ENCODE data around the gene ARHGEF35. TPM values are rescaled to one million over a fixed set of nuclear protein-coding genes. Genes with fewer than 3 reads are reported as not detected.
"Not testable (repeated sequence)": the region's sequence is repeated elsewhere in the genome, so short reads cannot be mapped to it uniquely, and the experiment has no call there.

ARHGEF35 gene
- polyA plus RNA-seq (ENCODE audit: insufficient read length in 4 of 4), result 10 to 100 TPM in 3 of 4 donors, 1 to 10 TPM in 1; 5.5 to 28.1 (median 20.2) TPM

DNA sequence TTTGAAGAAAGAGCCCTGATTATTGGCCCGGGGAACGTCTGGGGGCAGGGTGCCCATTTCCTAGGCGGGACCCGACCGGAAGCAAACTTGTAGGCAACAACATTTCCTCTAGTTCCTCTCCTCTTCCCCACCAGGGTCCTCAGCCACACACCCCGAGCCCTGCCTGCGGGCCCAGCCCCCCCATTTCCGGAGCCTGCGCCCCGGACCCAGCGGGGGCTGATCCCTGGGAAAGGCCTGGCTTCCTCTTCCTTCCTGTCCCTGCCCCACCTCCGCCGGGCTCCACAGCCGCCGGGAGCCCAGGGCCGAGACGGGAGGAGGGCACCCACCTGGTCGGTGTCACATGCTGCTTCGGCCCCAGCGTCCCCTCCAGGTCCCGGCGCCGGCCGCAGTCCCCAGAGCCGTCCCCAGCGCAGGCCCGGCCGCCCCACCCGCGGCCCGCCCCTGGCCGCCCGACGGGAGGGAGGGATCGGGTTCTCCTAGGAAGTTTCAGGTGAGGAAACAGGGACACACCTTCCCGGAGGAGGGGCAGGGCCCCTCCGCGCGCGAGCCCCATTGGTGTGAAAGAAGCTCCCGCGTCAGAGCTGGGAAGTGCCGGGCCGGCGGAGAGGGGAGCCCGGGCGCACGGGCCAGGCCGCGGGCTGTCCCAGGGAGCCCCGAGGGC lies at the start of gene ARHGEF35:
Gene ARHGEF35 (minus strand): TSS at position 622 of the 661 bp plus-strand sequence. CDS start 7,450 bp downstream, outside the sequence.
- DNase-seq (ENCODE audit: low read depth in 4 of 4, low spot score in 3 of 4), result not testable (repeated sequence)

DNA sequence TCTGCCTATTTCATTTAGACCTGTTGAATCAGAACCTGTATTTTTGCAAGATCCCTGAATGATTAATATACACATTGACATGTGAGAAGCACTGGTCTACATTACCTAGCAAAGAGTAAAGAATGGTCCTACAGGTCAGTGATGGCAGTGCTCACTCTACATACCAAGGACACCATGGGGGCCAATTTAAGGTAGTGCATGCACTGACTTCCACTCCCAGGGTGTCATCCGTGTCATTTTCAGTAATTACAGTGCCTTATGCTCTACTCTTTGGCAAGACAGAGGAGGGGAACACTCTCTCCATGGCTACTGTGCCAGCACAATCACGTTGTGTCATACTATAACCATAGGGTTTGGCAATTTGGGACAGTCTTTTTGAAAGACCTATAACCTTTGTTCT lies 49.7 kb upstream of the ARHGEF35 start:
- not testable (repeated sequence) for DNase-seq (ENCODE audit: low read depth in 4 of 4, low spot score in 3 of 4)

DNA sequence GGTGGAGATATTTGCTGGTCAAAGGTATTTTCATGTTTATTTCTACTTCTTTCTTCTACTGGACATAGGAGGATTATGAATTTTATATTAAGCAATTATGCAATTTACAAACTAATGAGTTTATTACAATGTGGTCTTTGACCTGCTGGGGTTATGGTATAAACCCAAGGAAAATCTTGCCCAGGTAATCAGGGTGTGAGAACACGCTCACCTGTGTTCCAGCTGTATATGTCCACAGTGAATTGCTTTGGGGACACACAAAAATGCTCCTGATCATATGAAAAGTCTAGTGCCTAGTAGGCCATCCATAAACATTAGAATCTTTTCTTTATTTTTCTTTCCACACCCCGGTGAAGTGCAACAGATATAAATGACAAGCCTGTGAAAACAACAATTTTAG lies 43.7 kb upstream of the ARHGEF35 start, which contains the start of gene OR2A42:
Gene OR2A42 (minus strand): TSS at position 241 of the 400 bp plus-strand sequence. CDS start 6,762 bp downstream, outside the sequence.
- DNase-seq (ENCODE audit: low read depth in 4 of 4, low spot score in 3 of 4), result not testable (repeated sequence)

- not testable (repeated sequence) for DNase-seq (ENCODE audit: low read depth in 4 of 4, low spot score in 3 of 4)
These were observed 43.0 kb upstream of the ARHGEF35 start for GRCh38 chr7:144238530-144239082.

DNA sequence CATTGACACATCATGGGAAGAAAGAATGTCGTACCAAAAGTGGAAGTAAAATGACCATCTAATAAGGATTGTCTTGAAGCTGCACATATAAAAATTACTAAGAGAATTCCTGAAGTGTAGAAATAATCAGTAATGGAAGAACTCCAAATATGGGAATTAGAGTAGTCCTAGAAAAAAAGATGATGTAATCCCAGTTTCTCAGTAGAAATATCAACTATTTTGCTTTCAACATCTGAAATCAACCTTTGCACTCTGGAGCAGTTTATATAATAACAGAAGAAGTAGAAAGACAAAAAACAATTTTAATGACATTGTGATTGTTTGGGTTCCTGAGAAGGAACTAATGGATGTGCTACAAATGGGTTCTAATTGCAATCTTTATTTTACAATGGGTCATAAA lies 37.4 kb upstream of the ARHGEF35 start:
- DNase-seq (ENCODE audit: low read depth in 4 of 4, low spot score in 3 of 4), result not testable (repeated sequence)

GRCh38 chr7:144231027-144231426 lies 35.4 kb upstream of the ARHGEF35 start:
- DNase-seq (ENCODE audit: low read depth in 4 of 4, low spot score in 3 of 4), result not testable (repeated sequence)

GRCh38 chr7:144228810-144229209 lies 33.2 kb upstream of the ARHGEF35 start:
- not testable (repeated sequence) for DNase-seq (ENCODE audit: low read depth in 4 of 4, low spot score in 3 of 4)

- not testable (repeated sequence) for DNase-seq (ENCODE audit: low read depth in 4 of 4, low spot score in 3 of 4)
These were observed 31.2 kb upstream of the ARHGEF35 start for GRCh38 chr7:144226866-144227265.

- DNase-seq (ENCODE audit: low read depth in 4 of 4, low spot score in 3 of 4), result not testable (repeated sequence)
These were observed 28.0 kb upstream of the ARHGEF35 start for GRCh38 chr7:144223675-144224074.

GRCh38 chr7:144220531-144220930 lies 24.9 kb upstream of the ARHGEF35 start:
- DNase-seq (ENCODE audit: low read depth in 4 of 4, low spot score in 3 of 4), result not testable (repeated sequence)

DNA sequence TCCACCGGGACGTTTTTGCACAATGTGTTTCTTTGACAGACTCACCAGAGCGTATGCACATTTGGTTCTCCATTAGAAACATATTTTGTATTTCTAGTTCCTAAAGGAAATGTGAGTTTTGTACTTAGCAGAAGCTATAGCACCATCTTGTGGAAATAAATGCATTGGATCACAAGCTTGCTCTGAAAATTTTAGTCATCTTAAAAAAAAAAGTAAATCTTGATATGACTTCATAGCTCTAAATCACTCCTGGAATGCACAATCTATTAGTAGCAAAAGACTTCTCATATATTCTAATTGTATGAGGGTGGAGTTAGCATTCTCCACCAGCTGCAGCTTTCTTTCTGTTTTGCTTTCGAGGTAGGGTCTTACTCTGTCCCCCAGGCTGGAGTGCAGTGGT lies 23.5 kb upstream of the ARHGEF35 start:
- DNase-seq (ENCODE audit: low read depth in 4 of 4, low spot score in 3 of 4), result not testable (repeated sequence)

DNA sequence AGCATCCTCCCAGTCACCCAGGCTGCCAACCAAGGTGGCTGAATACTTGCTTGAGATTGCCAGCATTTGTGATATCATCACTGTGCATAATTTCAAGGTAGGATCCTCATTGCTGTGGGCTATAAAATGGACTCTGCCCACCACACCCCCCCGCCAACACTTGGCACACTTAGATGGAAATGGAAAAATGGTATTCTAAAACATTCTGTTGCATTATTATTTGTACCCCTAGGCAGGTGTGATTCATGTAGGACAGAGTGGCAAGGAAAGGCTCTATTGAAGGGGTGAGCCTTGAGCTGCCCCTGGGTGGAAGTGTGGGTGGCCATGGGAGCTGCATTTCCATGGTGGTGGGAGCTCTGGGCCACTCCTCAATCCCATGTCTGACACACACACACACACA lies 22.9 kb upstream of the ARHGEF35 start:
- DNase-seq (ENCODE audit: low read depth in 4 of 4, low spot score in 3 of 4), result not testable (repeated sequence)

DNA sequence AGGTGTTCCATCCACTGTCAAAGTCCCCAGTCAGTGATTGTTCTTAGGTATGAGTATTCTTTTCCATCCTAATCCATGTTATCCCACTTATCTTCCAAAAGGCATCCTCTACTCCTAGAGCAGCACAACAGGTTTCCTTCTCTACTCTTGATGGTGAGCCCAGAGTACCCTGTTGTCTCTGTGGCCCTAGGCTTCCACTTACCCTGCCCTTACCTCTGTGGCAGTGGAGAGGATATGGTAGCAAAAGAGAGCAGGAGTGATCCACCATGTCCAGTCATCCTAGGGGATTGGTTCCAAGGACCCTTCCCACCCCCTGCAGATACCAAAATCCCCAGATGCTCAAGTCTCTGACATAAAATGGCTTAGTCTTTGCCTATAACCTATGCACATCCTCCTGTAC lies 21.6 kb upstream of the ARHGEF35 start:
- DNase-seq (ENCODE audit: low read depth in 4 of 4, low spot score in 3 of 4), result not testable (repeated sequence)

DNA sequence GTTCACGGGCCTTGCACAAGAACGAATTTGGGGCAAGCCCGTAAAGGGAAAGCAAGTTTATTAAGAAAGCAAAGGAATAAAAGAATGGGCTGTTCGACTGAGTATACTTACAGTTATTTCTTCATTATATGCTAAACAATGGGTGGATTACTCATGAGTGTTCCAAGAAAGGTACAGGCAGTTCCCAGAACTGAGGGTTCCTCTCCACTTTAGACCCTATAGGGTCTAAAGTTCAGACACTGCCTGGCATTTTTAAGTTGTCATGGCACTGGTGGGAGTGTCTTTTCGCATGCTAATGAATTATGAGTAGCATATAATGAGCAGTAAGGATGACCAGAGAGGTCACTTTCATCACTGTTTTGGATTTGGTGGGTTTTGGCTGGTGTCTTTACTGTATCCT lies 9.7 kb upstream of the ARHGEF35 start:
- not testable (repeated sequence) for DNase-seq (ENCODE audit: low read depth in 4 of 4, low spot score in 3 of 4)

DNA sequence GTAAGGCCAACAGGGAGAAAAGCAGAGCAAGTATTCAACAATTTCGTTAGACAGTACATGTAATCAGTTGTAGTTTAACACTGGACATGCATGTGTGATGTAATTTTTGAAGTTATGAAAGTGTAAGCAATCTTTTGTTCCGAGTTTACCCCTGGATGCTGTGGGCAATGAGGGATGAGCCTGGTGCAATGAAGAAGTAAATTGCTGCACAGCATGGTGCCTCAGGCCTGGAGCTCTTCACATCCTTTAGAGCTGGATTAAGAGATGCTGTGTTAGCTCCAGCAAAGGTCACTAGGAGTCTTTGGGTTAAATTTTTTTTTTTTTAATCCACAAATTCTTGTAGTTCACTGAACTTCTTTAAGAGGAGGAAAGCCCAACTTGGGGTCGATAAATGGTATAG lies 7.5 kb upstream of the ARHGEF35 start:
- not testable (repeated sequence) for DNase-seq (ENCODE audit: low read depth in 4 of 4, low spot score in 3 of 4)

GRCh38 chr7:144201978-144202377 lies 6.3 kb upstream of the ARHGEF35 start:
- DNase-seq (ENCODE audit: low read depth in 4 of 4, low spot score in 3 of 4), result not testable (repeated sequence)

DNA sequence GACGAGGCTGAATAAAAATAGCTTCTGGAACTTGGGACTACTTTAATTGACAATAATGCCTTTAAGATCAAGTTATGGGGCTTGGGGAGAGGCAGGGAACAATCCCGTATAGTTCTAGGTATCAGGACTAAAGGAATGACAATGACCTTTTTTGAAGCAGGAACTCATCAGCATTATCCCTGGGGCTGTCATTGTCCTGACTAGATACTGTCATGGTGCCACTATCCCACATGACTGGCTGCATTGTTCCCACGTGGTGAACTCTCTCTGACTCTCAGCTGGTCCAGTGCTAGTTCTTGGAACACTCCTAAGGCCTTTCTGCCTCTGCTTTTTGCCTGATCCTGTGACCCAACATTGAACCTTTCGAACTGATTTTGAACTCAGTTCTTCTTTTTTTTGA lies 3.3 kb upstream of the ARHGEF35 start:
- DNase-seq (ENCODE audit: low read depth in 4 of 4, low spot score in 3 of 4), result not testable (repeated sequence)

DNA sequence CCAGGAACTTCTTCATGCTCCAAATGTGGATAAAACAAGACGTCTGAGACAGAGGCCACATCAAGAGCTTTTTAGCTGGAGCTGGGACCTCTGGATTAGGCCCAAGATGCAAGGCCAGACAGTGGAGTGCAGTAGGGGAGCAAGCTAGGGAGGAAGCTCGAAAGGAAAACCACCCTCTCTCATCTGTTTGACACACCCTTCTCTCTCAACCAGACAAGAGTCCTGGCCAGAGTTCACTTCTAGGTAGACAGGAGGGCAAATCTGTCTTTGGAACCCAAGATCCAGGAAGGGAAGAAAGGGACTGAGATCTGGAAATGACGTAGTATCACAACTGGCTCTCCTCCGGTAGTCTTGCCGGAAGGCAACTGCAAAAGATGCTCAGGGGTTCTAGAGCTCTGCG lies 1.2 kb downstream of the ARHGEF35 start:
- DNase-seq (ENCODE audit: low read depth in 4 of 4, low spot score in 3 of 4), result not testable (repeated sequence)

- DNase-seq (ENCODE audit: low read depth in 4 of 4, low spot score in 3 of 4), result not testable (repeated sequence)
These were observed 1.9 kb downstream of the ARHGEF35 start for GRCh38 chr7:144193782-144194181.

GRCh38 chr7:144188578-144189171 lies 7.0 kb downstream of the ARHGEF35 start:
- not testable (repeated sequence) for DNase-seq (ENCODE audit: low read depth in 4 of 4, low spot score in 3 of 4)

- not testable (repeated sequence) for DNase-seq (ENCODE audit: low read depth in 4 of 4, low spot score in 3 of 4)
These were observed 7.8 kb downstream of the ARHGEF35 start for GRCh38 chr7:144187848-144188247.

Measured in left renal pelvis (tissue), 4 donors.